SK-N-MC (cell line): ENCODE measurements around the gene RBM48.

Source experiments
- DNase-seq: peaks from one replicate; pipeline ENCODE4 v3.0.0-alpha.2; 2011; ENCODE audit warnings: low read depth, low spot score
- H3K27ac ChIP-seq: fragments of 200-600 bp; sonication (generic); 2 replicates; pipeline ENCODE4 v1.5.1; 2016; ENCODE audit warnings: mixed run types
- H3K36me3 ChIP-seq: fragments of 200-600 bp; sonication (generic); 2 replicates; pipeline ENCODE4 v1.6.1; 2017; ENCODE audit warnings: antibody characterized with exemption, low read length, mixed read lengths; ENCODE audit not compliant: insufficient read depth
- H3K4me3 ChIP-seq: fragments of 200-600 bp; sonication (generic); 2 replicates; pipeline ENCODE4 v1.5.1; 2016
- H3K9ac ChIP-seq: fragments of 200-600 bp; sonication (generic); 2 replicates; pipeline ENCODE4 v1.8.0; 2017; ENCODE audit warnings: mixed run types, mixed read lengths; ENCODE audit not compliant: insufficient read length
- H3K9me3 ChIP-seq: fragments of 200-600 bp; sonication (generic); 2 replicates; pipeline ENCODE4 v1.6.1; 2017; ENCODE audit warnings: low read depth, mild to moderate bottlenecking, antibody characterized with exemption, low read length, moderate library complexity, mixed read lengths
- EZH2 ChIP-seq: fragments of 200-600 bp; sonication (generic); IDR thresholded peaks from one replicate; pipeline ENCODE4 v1.6.1; 2017; ENCODE audit warnings: antibody characterized with exemption
- FOXP2 ChIP-seq: optimal IDR thresholded peaks from 2 replicates; pipeline ENCODE3; 2011; ENCODE audit warnings: mild to moderate bottlenecking, moderate library complexity; ENCODE audit not compliant: insufficient read depth; ENCODE audit errors: extremely low read length, control extremely low read depth
- POLR2AphosphoS5 ChIP-seq: IDR thresholded peaks from 2 replicates; pipeline ENCODE4 v1.6.1; 2012; ENCODE audit warnings: mild to moderate bottlenecking, low read depth, low read length, borderline replicate concordance

Gene RBM48

GRCh38 chr7:92557808-92558362 lies 29.3 kb downstream of the RBM48 start:
- Histone ChIP-seq H3K36me3 (peaks cover 18% of the 10 kb centered on the region), H3K9ac (no peak overlapping the region), H3K9me3 (no peaks in the 10 kb centered on the region), H3K4me3 (no peak overlapping the region), H3K27ac (no peak overlapping the region)
- no peak for DNase-seq
- TF ChIP-seq FOXP2 (no peak), POLR2AphosphoS5 (no peak), EZH2 (no peak)

GRCh38 chr7:92560602-92561001 lies 32.0 kb downstream of the RBM48 start:
- DNase-seq, result no peak
- no peak for TF ChIP-seq POLR2AphosphoS5
- no peak for TF ChIP-seq FOXP2
- TF ChIP-seq EZH2, result no peak
- H3K9me3 ChIP-seq, result no peaks in the 10 kb centered on the region
- peaks cover 38% of the 10 kb centered on the region for H3K36me3 ChIP-seq
- no peak overlapping the region for H3K9ac ChIP-seq
- no peak overlapping the region for H3K27ac ChIP-seq
- H3K4me3 ChIP-seq, result no peak overlapping the region

- TF ChIP-seq EZH2 (no peak), FOXP2 (no peak), POLR2AphosphoS5 (no peak)
- 0 out of 2 replicates have a peak overlapping the region, but pooled peaks have one; percentile 11 for H3K27ac ChIP-seq
- H3K36me3 ChIP-seq, result peaks cover 59% of the 10 kb centered on the region
- DNase-seq, result no peak
- no peak overlapping the region for H3K9ac ChIP-seq
- no peak overlapping the region for H3K4me3 ChIP-seq
- H3K9me3 ChIP-seq, result no peaks in the 10 kb centered on the region
Observed at GRCh38 chr7:92563345-92563744, 34.8 kb downstream of the RBM48 start.

DNA sequence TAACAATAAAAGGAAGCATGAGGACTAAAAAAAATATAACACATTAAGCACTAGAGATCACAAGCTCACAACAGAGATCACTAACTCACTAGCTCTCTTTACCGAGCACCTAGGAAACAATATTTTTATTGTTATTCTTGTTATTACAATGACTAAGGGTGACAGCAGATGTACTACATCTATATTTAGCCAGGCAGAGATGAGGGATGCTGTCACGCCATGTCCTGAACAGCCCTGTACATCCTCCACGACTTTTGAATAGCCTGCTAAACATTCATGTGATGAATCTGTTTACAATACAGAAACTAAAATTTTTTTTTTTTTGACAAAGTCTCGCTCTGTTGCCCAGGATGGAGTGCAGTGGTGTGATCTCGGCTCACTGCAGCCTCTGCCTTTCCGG lies 38.9 kb downstream of the RBM48 start:
- Histone ChIP-seq H3K9me3 (no peaks in the 10 kb centered on the region), H3K4me3 (no peak overlapping the region), H3K36me3 (peaks cover 76% of the 10 kb centered on the region), H3K27ac (no peak overlapping the region), H3K9ac (no peak overlapping the region)
- TF ChIP-seq FOXP2 (no peak), POLR2AphosphoS5 (no peak), EZH2 (no peak)
- DNase-seq, result no peak

GRCh38 chr7:92569137-92569536 lies 40.5 kb downstream of the RBM48 start:
- Histone ChIP-seq H3K4me3 (no peak overlapping the region), H3K36me3 (peaks cover 71% of the 10 kb centered on the region), H3K27ac (no peak overlapping the region), H3K9me3 (no peaks in the 10 kb centered on the region), H3K9ac (no peak overlapping the region)
- DNase-seq, result no peak
- no peak for TF ChIP-seq FOXP2
- no peak for TF ChIP-seq POLR2AphosphoS5
- TF ChIP-seq EZH2, result no peak

GRCh38 chr7:92576296-92576695 lies 47.7 kb downstream of the RBM48 start:
- Histone ChIP-seq H3K27ac (no peak overlapping the region), H3K9ac (no peak overlapping the region), H3K9me3 (no peaks in the 10 kb centered on the region), H3K36me3 (peaks cover 84% of the 10 kb centered on the region), H3K4me3 (no peak overlapping the region)
- TF ChIP-seq POLR2AphosphoS5 (no peak), FOXP2 (no peak), EZH2 (no peak)
- no peak for DNase-seq

GRCh38 chr7:92582948-92583347 lies 54.4 kb downstream of the RBM48 start:
- Histone ChIP-seq H3K9me3 (no peaks in the 10 kb centered on the region), H3K4me3 (no peak overlapping the region), H3K36me3 (peaks cover 65% of the 10 kb centered on the region), H3K9ac (no peak overlapping the region), H3K27ac (no peak overlapping the region)
- no peak for DNase-seq
- TF ChIP-seq POLR2AphosphoS5 (no peak), FOXP2 (no peak), EZH2 (no peak)

DNA sequence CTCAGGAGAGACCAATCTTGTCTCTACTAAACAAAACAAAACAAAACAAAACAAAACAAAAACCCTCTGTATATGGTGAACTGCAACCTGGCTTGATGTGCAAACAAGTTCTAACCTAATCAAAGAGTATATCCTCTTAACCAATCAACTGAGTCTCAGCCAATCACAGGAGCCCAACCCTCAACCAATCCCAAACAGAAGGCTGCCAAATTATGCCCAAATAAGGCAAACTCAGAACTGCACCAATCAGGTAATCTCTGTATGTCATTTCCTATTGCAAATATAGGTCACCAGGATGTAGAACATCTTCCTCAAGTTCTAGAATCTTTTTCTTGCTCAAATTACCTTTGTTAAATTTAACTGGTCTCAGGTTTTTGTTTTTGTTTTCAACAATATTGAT lies 56.4 kb downstream of the RBM48 start:
- Histone ChIP-seq H3K9ac (no peak overlapping the region), H3K27ac (no peak overlapping the region), H3K4me3 (no peak overlapping the region), H3K36me3 (peaks cover 48% of the 10 kb centered on the region), H3K9me3 (no peaks in the 10 kb centered on the region)
- DNase-seq, result no peak
- TF ChIP-seq FOXP2 (no peak), EZH2 (no peak), POLR2AphosphoS5 (no peak)

DNA sequence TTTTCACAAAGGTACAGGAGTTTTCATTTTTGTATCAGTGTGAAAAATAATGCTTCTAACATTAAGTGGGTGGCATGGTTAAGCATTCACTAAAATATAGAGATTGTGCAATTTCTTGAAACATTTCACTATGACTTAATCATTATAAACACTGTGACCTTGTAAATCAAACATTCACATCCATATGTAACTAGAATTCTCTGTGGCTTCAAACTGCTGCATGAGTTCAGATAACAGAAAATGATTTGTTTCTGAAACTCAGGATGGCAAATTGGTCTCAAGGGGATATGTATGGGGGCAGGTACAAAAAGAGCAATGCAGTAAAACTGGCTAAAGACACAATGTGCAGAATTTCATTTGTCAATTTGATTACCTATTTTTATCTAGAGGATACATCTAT lies 57.8 kb downstream of the RBM48 start:
- no peak for DNase-seq
- TF ChIP-seq FOXP2, result no peak
- TF ChIP-seq POLR2AphosphoS5, result no peak
- TF ChIP-seq EZH2, result no peak
- H3K4me3 ChIP-seq, result peak overlapping the region; percentile 3
- H3K27ac ChIP-seq, result peak overlapping the region; percentile 64
- H3K36me3 ChIP-seq, result peaks cover 36% of the 10 kb centered on the region
- no peaks in the 10 kb centered on the region for H3K9me3 ChIP-seq
- H3K9ac ChIP-seq, result no peak overlapping the region
